HG03558 (cell line): ENCODE measurements around the gene SKA2.
"Not testable (repeated sequence)": the region's sequence is repeated elsewhere in the genome, so short reads cannot be mapped to it uniquely, and the experiment has no call there.

Experiments used
- ATAC-seq: cut with Tn5 transposase; IDR thresholded peaks from one replicate; pipeline ENCODE4 v1.9.1; 2021; ENCODE audit warnings: moderate number of reproducible peaks; ENCODE audit not compliant: unreplicated experiment; ENCODE audit errors: extremely low read depth

SKA2 gene

GRCh38 chr17:59106463-59107305, 48.3 kb downstream of the SKA2 start, which contains the start of gene TRIM37:
Gene TRIM37, minus strand, starts transcription at chr17:59106880. Its CDS starts 419 bp downstream, at chr17:59106461.
- ATAC-seq = peak; percentile 90

GRCh38 chr17:59105852-59106462, 49.0 kb downstream of the SKA2 start:
- no peak for ATAC-seq

GRCh38 chr17:59101178-59101577, 53.8 kb downstream of the SKA2 start:
- ATAC-seq = no peak

- no peak for ATAC-seq
Observed at GRCh38 chr17:59097876-59098275, 57.1 kb downstream of the SKA2 start.

GRCh38 chr17:59094861-59095530, 60.0 kb downstream of the SKA2 start:
- ATAC-seq = no peak

GRCh38 chr17:59093702-59094231, 61.2 kb downstream of the SKA2 start:
- ATAC-seq = no peak

GRCh38 chr17:59093145-59093701, 61.8 kb downstream of the SKA2 start:
- no peak for ATAC-seq

GRCh38 chr17:59090593-59090992, 64.4 kb downstream of the SKA2 start:
- not testable (repeated sequence) for ATAC-seq

GRCh38 chr17:59084154-59084553, 70.8 kb downstream of the SKA2 start:
- ATAC-seq = no peak

- no peak for ATAC-seq
Observed at GRCh38 chr17:59074494-59074893, 80.5 kb downstream of the SKA2 start.

GRCh38 chr17:59073972-59074371, 81.0 kb downstream of the SKA2 start:
- ATAC-seq = no peak

GRCh38 chr17:59069856-59070255, 85.1 kb downstream of the SKA2 start:
- no peak for ATAC-seq

- ATAC-seq = no peak
Observed at GRCh38 chr17:59067756-59068155, 87.2 kb downstream of the SKA2 start.

GRCh38 chr17:59067340-59067739, 87.6 kb downstream of the SKA2 start:
- no peak for ATAC-seq

- no peak for ATAC-seq
Observed at GRCh38 chr17:59062509-59062908, 92.5 kb downstream of the SKA2 start.
